HG03457 (cell line): ENCODE results near the gene CLMP.
"Not testable (repeated sequence)": the region's sequence is repeated elsewhere in the genome, so short reads cannot be mapped to it uniquely, and the experiment has no call there.

Experiments
- ATAC-seq: cut with Tn5 transposase; IDR thresholded peaks from one replicate; pipeline ENCODE4 v1.9.1; 2021; ENCODE audit warnings: moderate number of reproducible peaks; ENCODE audit not compliant: unreplicated experiment

The CLMP gene

GRCh38 chr11:123169821-123170220 is 25.2 kb downstream of the CLMP start:
- ATAC-seq: no peak

- no peak for ATAC-seq
Measured at GRCh38 chr11:123168955-123169484, 26.0 kb downstream of the CLMP start.

- no peak for ATAC-seq
Measured at GRCh38 chr11:123168241-123168640, 26.8 kb downstream of the CLMP start.

GRCh38 chr11:123166071-123166559 is 28.9 kb downstream of the CLMP start:
- ATAC-seq: no peak

GRCh38 chr11:123164732-123165450 is 30.2 kb downstream of the CLMP start:
- ATAC-seq: no peak

- ATAC-seq: no peak
Measured at GRCh38 chr11:123163621-123164020, 31.4 kb downstream of the CLMP start.

GRCh38 chr11:123161376-123162030 is 33.5 kb downstream of the CLMP start:
- no peak for ATAC-seq

- ATAC-seq: no peak
Measured at GRCh38 chr11:123159183-123159857, 35.7 kb downstream of the CLMP start.

- no peak for ATAC-seq
Measured at GRCh38 chr11:123158033-123159003, 36.7 kb downstream of the CLMP start.

GRCh38 chr11:123152951-123153350 is 42.1 kb downstream of the CLMP start:
- ATAC-seq: no peak

- not testable (repeated sequence) for ATAC-seq
Measured at GRCh38 chr11:123152346-123152745, 42.7 kb downstream of the CLMP start.

GRCh38 chr11:123151796-123152195 is 43.3 kb downstream of the CLMP start:
- ATAC-seq: no peak

- ATAC-seq: no peak
Measured at GRCh38 chr11:123151366-123151765, 43.7 kb downstream of the CLMP start.

GRCh38 chr11:123150882-123151281 is 44.2 kb downstream of the CLMP start:
- ATAC-seq: no peak

- no peak for ATAC-seq
Measured at GRCh38 chr11:123148965-123149364, 46.1 kb downstream of the CLMP start.

- ATAC-seq: no peak
Measured at GRCh38 chr11:123145661-123146060, 49.4 kb downstream of the CLMP start.

- ATAC-seq: no peak
Measured at GRCh38 chr11:123145220-123145619, 49.8 kb downstream of the CLMP start.

- no peak for ATAC-seq
Measured at GRCh38 chr11:123144707-123145106, 50.3 kb downstream of the CLMP start.

- ATAC-seq: no peak
Measured at GRCh38 chr11:123143921-123144320, 51.1 kb downstream of the CLMP start.

- no peak for ATAC-seq
Measured at GRCh38 chr11:123143476-123143875, 51.6 kb downstream of the CLMP start.
